NCI-H187 (cell line): ENCODE measurements around the gene EFCAB6.

Source experiments
- DNase-seq, 2 experiments: peaks; one replicate each; lab custom pipeline; 2025; lab: John Stamatoyannopoulos, UW

The EFCAB6 gene

GRCh38 chr22:43550672-43551071 lies 261.4 kb downstream of the EFCAB6 start:
- no peak for DNase-seq

- DNase-seq, result no peak
Observed at GRCh38 chr22:43550024-43550620, 262.0 kb downstream of the EFCAB6 start.

GRCh38 chr22:43546186-43546585 lies 265.9 kb downstream of the EFCAB6 start:
- no peak for DNase-seq

GRCh38 chr22:43544289-43544673 lies 267.8 kb downstream of the EFCAB6 start:
- DNase-seq, result no peak

- DNase-seq, result no peak
Observed at GRCh38 chr22:43543522-43544288, 268.4 kb downstream of the EFCAB6 start.

GRCh38 chr22:43542681-43543521 lies 269.2 kb downstream of the EFCAB6 start:
- DNase-seq, result no peak

- no peak for DNase-seq
Observed at GRCh38 chr22:43541462-43542407, 270.4 kb downstream of the EFCAB6 start.

- DNase-seq, result no peak
Observed at GRCh38 chr22:43541022-43541421, 271.1 kb downstream of the EFCAB6 start.

- DNase-seq, result peak in 1 of 2 experiments; percentile 8
Observed at GRCh38 chr22:43540529-43540923, 271.6 kb downstream of the EFCAB6 start.

GRCh38 chr22:43539572-43540528 lies 272.3 kb downstream of the EFCAB6 start:
- no peak for DNase-seq

GRCh38 chr22:43537019-43537585 lies 275.0 kb downstream of the EFCAB6 start:
- DNase-seq, result no peak

GRCh38 chr22:43535741-43536140 lies 276.4 kb downstream of the EFCAB6 start:
- no peak for DNase-seq

- DNase-seq, result no peak
Observed at GRCh38 chr22:43535336-43535735, 276.8 kb downstream of the EFCAB6 start.

- DNase-seq, result no peak
Observed at GRCh38 chr22:43534916-43535315, 277.2 kb downstream of the EFCAB6 start.

- no peak for DNase-seq
Observed at GRCh38 chr22:43533656-43534428, 278.3 kb downstream of the EFCAB6 start.

GRCh38 chr22:43533156-43533530 lies 279.0 kb downstream of the EFCAB6 start:
- DNase-seq, result no peak

- no peak for DNase-seq
Observed at GRCh38 chr22:43532301-43533155, 279.6 kb downstream of the EFCAB6 start.

- no peak for DNase-seq
Observed at GRCh38 chr22:43531651-43532050, 280.5 kb downstream of the EFCAB6 start.
